GM18505 (cell line): ENCODE data around the gene LMF1.

Experiments
- ATAC-seq: cut with Tn5 transposase; IDR thresholded peaks from one replicate; pipeline ENCODE4 v1.9.1; 2021; ENCODE audit not compliant: unreplicated experiment
- POLR2A ChIP-seq: IDR thresholded peaks from 4 replicates; pipeline ENCODE4 v1.6.1; 2011; ENCODE audit warnings: borderline replicate concordance; ENCODE audit not compliant: insufficient read depth, insufficient read length; ENCODE audit errors: extremely low read depth

LMF1 gene

GRCh38 chr16:900211-900610 is 70.6 kb downstream of the LMF1 start:
- no peak for TF ChIP-seq POLR2A
- no peak for ATAC-seq

DNA sequence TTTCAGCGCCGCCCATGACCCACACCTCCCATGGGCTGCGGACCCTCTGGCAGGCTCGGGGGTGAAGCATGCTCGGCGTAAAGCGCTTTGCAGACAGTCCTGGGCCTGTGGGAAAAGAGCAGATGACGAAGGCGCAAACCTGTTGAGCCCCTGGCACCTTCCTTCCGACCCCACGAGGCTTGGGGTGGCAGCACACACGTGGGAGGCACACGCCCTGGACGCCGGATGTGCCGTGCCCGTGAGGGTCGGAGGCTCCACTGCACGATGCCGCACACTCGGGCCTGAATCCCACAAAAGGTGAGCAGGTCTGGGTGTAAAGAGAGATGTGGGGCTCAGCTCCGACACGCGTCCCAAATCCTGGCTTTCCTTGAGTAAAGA is 71.1 kb downstream of the LMF1 start:
- TF ChIP-seq POLR2A: no peak
- no peak for ATAC-seq

DNA sequence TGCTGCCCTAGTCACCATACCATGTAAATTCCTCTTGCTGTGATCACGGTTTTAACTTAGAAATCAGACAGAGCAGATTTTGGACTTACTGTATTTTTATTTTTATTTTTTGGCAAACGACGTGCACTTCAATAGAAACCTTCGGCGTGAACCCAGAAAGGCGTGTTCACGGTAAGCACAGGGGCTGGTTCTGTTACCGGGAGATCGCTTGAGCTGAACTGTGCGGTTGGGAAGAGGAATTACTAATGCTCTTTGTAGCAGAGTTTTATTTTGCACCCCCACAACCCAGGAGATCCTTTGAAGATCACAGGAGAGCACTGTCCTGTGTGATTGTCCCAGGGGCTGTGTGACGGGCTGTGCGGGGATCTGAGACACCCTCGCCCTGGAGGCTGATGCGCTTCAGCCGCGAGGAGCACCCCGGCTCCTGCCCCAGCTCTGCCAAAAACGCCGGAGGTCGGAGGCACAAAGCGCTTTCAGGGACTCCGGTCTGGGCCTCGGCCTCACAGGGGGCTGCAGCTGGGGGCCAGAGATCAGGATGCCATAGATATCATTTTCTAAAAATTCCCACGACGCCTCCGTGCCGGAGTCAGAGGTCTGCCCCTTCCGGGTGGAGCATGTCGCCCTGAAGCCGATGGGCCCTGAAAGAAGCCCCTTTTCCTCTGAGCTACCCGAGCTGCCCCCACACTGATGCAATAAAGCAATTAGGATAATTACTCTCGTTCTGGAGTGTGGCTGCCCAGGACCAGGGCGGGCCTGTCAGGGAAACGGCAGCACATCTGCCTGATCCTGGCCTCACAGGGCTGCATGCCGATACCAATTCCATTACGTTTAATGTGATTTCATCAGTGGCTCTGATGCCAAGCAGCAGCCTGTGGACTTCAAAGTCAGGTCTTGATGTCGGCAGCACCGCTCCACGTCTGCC is 71.8 kb downstream of the LMF1 start:
- no peak for ATAC-seq
- TF ChIP-seq POLR2A: no peak

DNA sequence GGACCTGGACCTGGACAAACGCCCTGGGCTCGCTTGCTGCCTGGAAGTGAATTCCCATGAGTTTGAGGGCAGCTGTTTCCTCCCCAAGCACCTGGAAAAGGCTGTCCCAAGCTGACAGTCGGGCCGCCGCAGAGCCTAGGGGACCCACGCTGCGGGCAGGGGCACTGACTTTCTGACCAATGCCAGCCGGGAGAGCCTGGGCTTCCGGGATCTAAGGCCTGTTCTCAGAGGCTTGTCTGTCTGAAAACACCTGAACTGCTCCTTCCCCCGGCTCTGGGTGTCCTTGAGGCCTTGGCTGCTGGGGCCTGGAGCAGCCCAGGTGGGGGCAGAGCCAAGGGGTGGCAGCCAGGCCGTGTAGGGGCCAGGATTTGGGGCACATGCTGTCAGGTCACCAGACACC is 72.6 kb downstream of the LMF1 start:
- ATAC-seq: no peak
- TF ChIP-seq POLR2A: no peak

GRCh38 chr16:897701-898100 is 73.1 kb downstream of the LMF1 start:
- no peak for TF ChIP-seq POLR2A
- no peak for ATAC-seq

- no peak for ATAC-seq
- no peak for TF ChIP-seq POLR2A
Measured at GRCh38 chr16:897200-897543, 73.6 kb downstream of the LMF1 start.

- TF ChIP-seq POLR2A: no peak
- no peak for ATAC-seq
Measured at GRCh38 chr16:896261-897199, 74.3 kb downstream of the LMF1 start.

DNA sequence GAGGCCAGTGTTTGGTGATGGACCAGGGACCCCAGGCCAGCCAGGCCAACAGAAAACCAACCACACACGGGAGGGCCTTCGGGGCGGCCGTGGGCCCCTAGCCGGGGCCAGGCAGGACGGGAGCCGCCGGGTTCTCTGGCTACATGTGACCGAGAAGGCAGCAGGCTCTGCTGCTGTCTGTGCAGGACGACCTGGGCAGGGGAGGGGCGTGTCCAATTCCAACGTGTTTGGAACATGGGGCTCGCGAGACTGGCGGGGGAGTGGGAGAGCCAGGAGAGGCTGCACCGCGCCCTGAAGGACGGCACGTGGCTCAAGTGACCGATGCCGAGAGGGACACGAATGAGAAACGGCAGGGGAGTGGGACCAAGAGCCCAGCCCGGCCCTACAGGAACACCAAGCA is 75.4 kb downstream of the LMF1 start:
- no peak for TF ChIP-seq POLR2A
- ATAC-seq: no peak

DNA sequence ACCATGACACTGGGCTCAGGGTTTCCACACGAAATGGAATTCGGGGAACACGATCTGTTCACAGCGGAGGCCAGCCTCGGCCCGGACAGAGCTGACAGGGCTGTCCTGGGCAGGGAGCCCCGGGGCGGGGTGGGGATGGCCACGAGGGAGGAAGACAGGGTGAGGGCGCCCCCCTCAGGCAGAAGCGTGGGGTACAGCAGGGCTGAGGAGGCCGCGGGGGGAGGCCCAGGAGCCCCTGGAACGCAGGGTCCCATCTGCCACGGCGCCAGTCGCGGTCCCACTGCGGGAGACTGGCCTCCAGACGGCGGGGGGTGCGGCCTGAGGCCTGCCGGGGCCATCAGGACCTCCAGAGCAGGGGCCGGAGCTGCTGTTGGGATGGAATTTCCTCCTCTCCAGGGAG is 75.9 kb downstream of the LMF1 start:
- no peak for ATAC-seq
- TF ChIP-seq POLR2A: no peak

DNA sequence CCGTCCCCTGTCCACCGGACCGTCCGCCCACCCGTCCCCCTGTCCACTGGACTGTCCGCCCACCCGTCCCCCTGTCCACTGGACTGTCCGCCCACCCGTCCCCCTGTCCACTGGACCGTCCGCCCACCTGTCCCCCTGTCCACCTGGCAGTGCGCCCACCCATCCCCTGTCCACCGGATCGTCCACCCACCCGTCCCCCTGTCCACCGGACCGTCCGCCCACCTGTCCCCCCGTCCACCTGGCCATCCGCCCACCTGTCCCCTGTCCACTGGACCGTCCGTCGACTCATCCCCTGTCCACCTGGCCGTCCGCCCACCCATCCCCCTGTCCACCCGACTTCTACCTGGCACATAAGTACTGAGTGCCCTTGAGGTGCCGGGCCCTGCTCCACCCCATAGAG is 76.6 kb downstream of the LMF1 start:
- ATAC-seq: no peak
- TF ChIP-seq POLR2A: no peak

DNA sequence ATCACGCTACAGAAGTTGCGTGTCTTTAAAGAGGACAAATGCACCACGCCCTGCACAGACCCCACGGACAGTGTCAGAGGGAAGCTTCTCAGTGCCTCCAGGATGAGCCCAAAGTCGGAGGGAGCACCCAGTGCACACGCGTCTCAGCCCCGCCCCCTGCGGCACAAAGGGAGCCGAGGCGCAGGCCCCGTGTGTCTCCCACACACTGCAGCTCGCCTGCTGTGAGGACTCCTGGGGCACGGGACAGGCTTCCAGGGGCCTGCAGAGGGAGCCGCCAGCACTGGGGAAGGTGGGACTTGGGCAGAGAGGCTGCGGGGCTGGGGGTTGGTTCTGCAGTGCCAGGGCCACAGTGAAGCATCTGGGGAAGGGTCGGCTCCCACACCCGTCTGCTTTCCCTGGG is 77.4 kb downstream of the LMF1 start:
- no peak for TF ChIP-seq POLR2A
- ATAC-seq: no peak

- ATAC-seq: no peak
- TF ChIP-seq POLR2A: no peak
Measured at GRCh38 chr16:892536-893255, 78.1 kb downstream of the LMF1 start.

DNA sequence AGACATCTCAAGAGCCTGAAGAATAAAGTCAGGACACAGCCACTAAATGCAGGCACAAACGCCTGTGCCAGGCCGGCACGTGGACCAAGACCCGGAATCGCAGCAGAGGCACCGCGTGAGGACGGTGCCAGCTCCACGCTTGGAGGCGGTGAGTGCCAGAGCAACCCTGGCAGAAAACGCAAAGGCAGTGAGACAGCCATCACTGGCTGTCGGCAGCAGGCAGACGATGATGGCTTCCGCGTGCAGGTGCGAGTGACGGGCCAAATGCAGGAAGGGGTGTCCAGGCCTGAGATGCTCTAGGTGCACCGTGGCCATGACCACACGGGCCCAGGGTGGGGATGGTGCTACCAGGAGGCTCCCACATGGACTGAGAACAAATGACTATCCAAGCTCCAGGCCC is 78.8 kb downstream of the LMF1 start:
- no peak for TF ChIP-seq POLR2A
- no peak for ATAC-seq
